SJCRH30 (cell line): ENCODE measurements around the gene TBC1D14. TPM values are rescaled to one million over a fixed set of nuclear protein-coding genes. Genes with fewer than 3 reads are reported as not detected.
"Not testable (repeated sequence)": the region's sequence is repeated elsewhere in the genome, so short reads cannot be mapped to it uniquely, and the experiment has no call there.

ENCODE experiments used
- DNase-seq, 2 experiments: peaks; one replicate each; pipeline ENCODE4 v3.0.0-alpha.2; 2015 to 2020
- H3K27ac ChIP-seq: fragments of 250-450 bp; sonication (Bioruptor Pico); 2 replicates; pipeline ENCODE4 v1.5.1; 2020; ENCODE audit warnings: mild to moderate bottlenecking, moderate library complexity
- H3K27me3 ChIP-seq: fragments of 250-450 bp; sonication (Bioruptor Pico); 2 replicates; pipeline ENCODE4 v1.5.1; 2020; ENCODE audit warnings: mild to moderate bottlenecking, moderate library complexity
- H3K36me3 ChIP-seq: fragments of 250-450 bp; sonication (Bioruptor Pico); 2 replicates; pipeline ENCODE4 v1.5.1; 2020; ENCODE audit warnings: mild to moderate bottlenecking, moderate library complexity
- H3K4me1 ChIP-seq: fragments of 250-450 bp; sonication (Bioruptor Pico); 2 replicates; pipeline ENCODE4 v1.5.1; 2020; ENCODE audit warnings: mild to moderate bottlenecking, moderate library complexity
- H3K4me3 ChIP-seq: fragments of 250-450 bp; sonication (Bioruptor Pico); 2 replicates; pipeline ENCODE4 v1.5.1; 2020; ENCODE audit warnings: mild to moderate bottlenecking, moderate library complexity
- H3K9me3 ChIP-seq: fragments of 250-450 bp; sonication (Bioruptor Pico); replicated peaks from 2 replicates; pipeline ENCODE4 v1.5.1; 2020; ENCODE audit warnings: mild to moderate bottlenecking, moderate library complexity
- total RNA-seq: library from RNA; depleted of rRNA; stranded (reverse); fragments of >200 nt; shearing (Covaris generic); gene quantifications from 2 replicates; pipeline ENCODE4 v1.2.3, GENCODE V29; 2014

The TBC1D14 gene
- total RNA-seq, 1 experiment from 2014 or later, result 58.0 TPM

GRCh38 chr4:6910340-6910959 is 824 bp downstream of the TBC1D14 start:
- peak in 1 of 2 experiments; percentile 25 for DNase-seq
- no peaks in the 10 kb centered on the region for H3K9me3 ChIP-seq
- peak overlapping the region; percentile 95 for H3K4me3 ChIP-seq
- H3K4me1 ChIP-seq, result peaks cover 16% of the 10 kb centered on the region; the same call in 1 of the 2 replicates
- H3K27ac ChIP-seq, result no peak overlapping the region
- H3K36me3 ChIP-seq, result no peaks in the 10 kb centered on the region
- H3K27me3 ChIP-seq, result no peaks in the 10 kb centered on the region; the same call in 1 of the 2 replicates

GRCh38 chr4:6910960-6911874 is 1.6 kb downstream of the TBC1D14 start:
- Histone ChIP-seq H3K27ac (no peak overlapping the region), H3K36me3 (no peaks in the 10 kb centered on the region), H3K4me3 (no peak overlapping the region), H3K9me3 (no peaks in the 10 kb centered on the region), H3K27me3 (no peaks in the 10 kb centered on the region; the same call in 1 of the 2 replicates), H3K4me1 (peaks cover 18% of the 10 kb centered on the region; the same call in 1 of the 2 replicates)
- DNase-seq, result no peak

GRCh38 chr4:6911917-6912316 is 2.3 kb downstream of the TBC1D14 start:
- peaks cover 25% of the 10 kb centered on the region for H3K4me1 ChIP-seq
- not testable (repeated sequence) for H3K4me3 ChIP-seq, H3K27ac ChIP-seq, H3K27me3 ChIP-seq, H3K36me3 ChIP-seq, H3K9me3 ChIP-seq, DNase-seq

- Histone ChIP-seq H3K9me3 (no peaks in the 10 kb centered on the region), H3K27ac (no peak overlapping the region), H3K4me3 (no peak overlapping the region), H3K4me1 (peaks cover 30% of the 10 kb centered on the region), H3K36me3 (no peaks in the 10 kb centered on the region), H3K27me3 (no peaks in the 10 kb centered on the region; the same call in 1 of the 2 replicates)
- no peak for DNase-seq
Measured at GRCh38 chr4:6912441-6912840, 2.8 kb downstream of the TBC1D14 start.

GRCh38 chr4:6913350-6913905 is 3.8 kb downstream of the TBC1D14 start:
- Histone ChIP-seq H3K4me3 (no peak overlapping the region), H3K27ac (no peak overlapping the region), H3K27me3 (no peaks in the 10 kb centered on the region), H3K36me3 (no peaks in the 10 kb centered on the region), H3K4me1 (peaks cover 34% of the 10 kb centered on the region), H3K9me3 (no peaks in the 10 kb centered on the region)
- no peak for DNase-seq

GRCh38 chr4:6914448-6914847 is 4.8 kb downstream of the TBC1D14 start:
- Histone ChIP-seq H3K9me3 (no peaks in the 10 kb centered on the region), H3K27ac (no peak overlapping the region), H3K27me3 (no peaks in the 10 kb centered on the region), H3K4me3 (no peak overlapping the region), H3K36me3 (no peaks in the 10 kb centered on the region), H3K4me1 (peaks cover 34% of the 10 kb centered on the region)
- no peak for DNase-seq

GRCh38 chr4:6915041-6916005 is 5.7 kb downstream of the TBC1D14 start:
- H3K27me3 ChIP-seq, result no peaks in the 10 kb centered on the region
- DNase-seq, result no peak
- H3K4me3 ChIP-seq, result no peak overlapping the region

GRCh38 chr4:6916069-6916586 is 6.5 kb downstream of the TBC1D14 start:
- H3K27me3 ChIP-seq, result no peaks in the 10 kb centered on the region
- no peaks in the 10 kb centered on the region for H3K36me3 ChIP-seq
- H3K27ac ChIP-seq, result no peak overlapping the region
- no peak overlapping the region for H3K4me3 ChIP-seq
- H3K9me3 ChIP-seq, result no peaks in the 10 kb centered on the region
- peak in 1 of 2 experiments; percentile 28 for DNase-seq
- H3K4me1 ChIP-seq, result peaks cover 28% of the 10 kb centered on the region

More at GRCh38 chr4:6915041-6916005, 5.7 kb downstream of the TBC1D14 start:
- Histone ChIP-seq H3K27ac (no peak overlapping the region), H3K4me1 (peaks cover 33% of the 10 kb centered on the region), H3K9me3 (no peaks in the 10 kb centered on the region), H3K36me3 (no peaks in the 10 kb centered on the region)

GRCh38 chr4:6916587-6917460 is 7.2 kb downstream of the TBC1D14 start:
- Histone ChIP-seq H3K9me3 (no peaks in the 10 kb centered on the region), H3K4me3 (peak overlapping the region; percentile 39), H3K27ac (peak overlapping the region; percentile 87)

GRCh38 chr4:6917461-6918271 is 8.0 kb downstream of the TBC1D14 start:
- H3K4me3 ChIP-seq, result peak overlapping the region; percentile 39
- H3K36me3 ChIP-seq, result no peaks in the 10 kb centered on the region
- no peaks in the 10 kb centered on the region for H3K27me3 ChIP-seq
- no peaks in the 10 kb centered on the region for H3K9me3 ChIP-seq
- peak; percentile 87 to 92 for DNase-seq
- H3K4me1 ChIP-seq, result peaks cover 28% of the 10 kb centered on the region
- H3K27ac ChIP-seq, result peak overlapping the region; percentile 87

More at GRCh38 chr4:6916587-6917460, 7.2 kb downstream of the TBC1D14 start:
- Histone ChIP-seq H3K36me3 (no peaks in the 10 kb centered on the region), H3K4me1 (peaks cover 28% of the 10 kb centered on the region), H3K27me3 (no peaks in the 10 kb centered on the region)
- DNase-seq, result peak; percentile 26 to 51

- Histone ChIP-seq H3K27ac (peak overlapping the region; percentile 87), H3K36me3 (no peaks in the 10 kb centered on the region), H3K27me3 (no peaks in the 10 kb centered on the region), H3K4me3 (peak overlapping the region; percentile 39), H3K9me3 (no peaks in the 10 kb centered on the region), H3K4me1 (peaks cover 28% of the 10 kb centered on the region)
- peak; percentile 68 to 86 for DNase-seq
Measured at GRCh38 chr4:6918338-6918737, 8.7 kb downstream of the TBC1D14 start.

- no peaks in the 10 kb centered on the region for H3K27me3 ChIP-seq
- H3K36me3 ChIP-seq, result peaks cover 11% of the 10 kb centered on the region
- peaks cover 28% of the 10 kb centered on the region for H3K4me1 ChIP-seq
- H3K4me3 ChIP-seq, result no peak overlapping the region
- H3K9me3 ChIP-seq, result no peaks in the 10 kb centered on the region
- no peak overlapping the region for H3K27ac ChIP-seq
- no peak for DNase-seq
Measured at GRCh38 chr4:6920171-6920570, 10.5 kb downstream of the TBC1D14 start.
